HCT116 (cell line): Measurements from ENCODE around the gene TRIM67. TPM values are rescaled to one million over a fixed set of nuclear protein-coding genes. Genes with fewer than 3 reads are reported as not detected.

ENCODE experiments used
- ATAC-seq: fragments of 200-7000 bp; cut with Tn5 transposase; 2 replicates; pipeline ENCODE4 v1.9.1; 2020; ENCODE audit warnings: mild to moderate bottlenecking, moderate library complexity
- BruUV-seq: library from RNA; stranded (reverse); fragments of 400-500 nt; replicated peaks from 2 replicates; lab custom pipeline; 2021; lab: Mats Ljungman, UMichigan
- CTCF ChIA-PET: fragments of 300-600 bp; sonication (Branson Sonifier 250); formaldehyde crosslinking; loops from one replicate; lab custom pipeline; 2021; ENCODE audit warnings: antibody characterized with exemption; lab: Charles Lee
- POLR2A ChIA-PET: fragments of 300-600, 350-600 bp; sonication (Branson Sonifier 250); formaldehyde crosslinking; loops from one replicate; lab custom pipeline; 2021; ENCODE audit warnings: antibody characterized with exemption; lab: Charles Lee
- RAD21 ChIA-PET, 2 experiments: fragments of 300-600 bp; sonication (Branson Sonifier 250); formaldehyde crosslinking; loops; one replicate each; lab custom pipeline; 2023; ENCODE audit warnings: low total read pairs in 2 of 2; ENCODE audit not compliant: uncharacterized antibody in 2 of 2, unreplicated experiment in 2 of 2, low non-redundant PET in 1 of 2; lab: Charles Lee
- DNase-seq: peaks from one replicate; pipeline ENCODE4 v3.0.0-alpha.2; 2010; ENCODE audit warnings: low read depth, low spot score
- H2AFZ ChIP-seq: fragments of 200-600 bp; shearing (Covaris generic), sonication (generic); 2 replicates; pipeline ENCODE4 v1.6.1; 2017; ENCODE audit warnings: low read depth, mixed run types, mixed read lengths, antibody characterized with exemption, low read length; ENCODE audit not compliant: poor library complexity, severe bottlenecking
- H3K27ac ChIP-seq: 2 replicates; pipeline ENCODE4 v1.5.1; 2012; ENCODE audit warnings: low read depth, low read length
- H3K27me3 ChIP-seq: fragments of 200-600 bp; sonication (generic); 2 replicates; pipeline ENCODE4 v1.6.1; 2016; ENCODE audit warnings: mixed run types, low read length, mixed read lengths; ENCODE audit not compliant: insufficient read depth
- H3K36me3 ChIP-seq, 2 experiments: fragments of 200-500 bp in 1 of 2; fragments of 200-600 bp in 1 of 2; sonication (Bioruptor generic) in 1 of 2; sonication (generic) in 1 of 2; 2 replicates each; pipeline versions ENCODE4 v1.5.1 to v1.6.1; 2014 to 2016; ENCODE audit warnings: low read length in 2 of 2, inconsistent platforms in 1 of 2, mixed read lengths in 1 of 2, mixed run types in 1 of 2; ENCODE audit not compliant: insufficient read depth in 2 of 2, control insufficient read depth in 1 of 2
- H3K4me1 ChIP-seq, 2 experiments: fragments of 200-600 bp in 1 of 2; sonication (generic) in 1 of 2; 2 replicates each; pipeline versions ENCODE4 v1.5.1 to v1.6.1; 2012 to 2017; ENCODE audit warnings: low read length in 2 of 2, inconsistent platforms in 1 of 2, mild to moderate bottlenecking in 1 of 2, mixed read lengths in 1 of 2, mixed run types in 1 of 2, moderate library complexity in 1 of 2; ENCODE audit not compliant: insufficient read depth in 2 of 2, control insufficient read depth in 1 of 2
- H3K4me2 ChIP-seq: fragments of 200-600 bp; sonication (generic); 2 replicates; pipeline ENCODE4 v1.6.1; 2017; ENCODE audit warnings: mixed run types, low read length, mixed read lengths
- H3K4me3 ChIP-seq, 2 experiments: fragments of 200-600 bp in 1 of 2; sonication (generic) in 1 of 2; replicated peaks in 1 of 2; 2 replicates each; pipeline ENCODE4 v1.5.1; 2011 to 2016; ENCODE audit warnings: low read length in 2 of 2, control low read depth in 1 of 2, low read depth in 1 of 2, mild to moderate bottlenecking in 1 of 2, mixed read lengths in 1 of 2, mixed run types in 1 of 2
- H3K79me2 ChIP-seq: fragments of 200-600 bp; sonication (generic); 2 replicates; pipeline ENCODE4 v1.6.1; 2017; ENCODE audit warnings: mild to moderate bottlenecking, mixed run types, low read length, moderate library complexity, mixed read lengths; ENCODE audit not compliant: insufficient read depth
- H3K9ac ChIP-seq: fragments of 200-600 bp; sonication (generic); 2 replicates; pipeline ENCODE4 v1.6.1; 2016; ENCODE audit warnings: low read length, mixed read lengths
- H3K9me2 ChIP-seq: fragments of 200-600 bp; sonication (generic), shearing (Covaris generic); 2 replicates; pipeline ENCODE4 v1.6.1; 2017; ENCODE audit warnings: mixed run types, mild to moderate bottlenecking, moderate library complexity; ENCODE audit not compliant: insufficient read depth
- H3K9me3 ChIP-seq, 2 experiments: fragments of 200-500 bp in 1 of 2; fragments of 200-600 bp in 1 of 2; sonication (Bioruptor generic) in 1 of 2; sonication (generic) in 1 of 2; 2 replicates each; pipeline ENCODE4 v1.6.1; 2014 to 2017; ENCODE audit warnings: low read length in 2 of 2, mixed read lengths in 2 of 2, inconsistent platforms in 1 of 2, low read depth in 1 of 2, mild to moderate bottlenecking in 1 of 2, mixed run types in 1 of 2, moderate library complexity in 1 of 2; ENCODE audit not compliant: control insufficient read depth in 1 of 2, insufficient read depth in 1 of 2
- H4K20me1 ChIP-seq: fragments of 200-600 bp; sonication (generic), shearing (Covaris generic); 2 replicates; pipeline ENCODE4 v1.6.1; 2017; ENCODE audit warnings: mixed run types, mild to moderate bottlenecking, moderate library complexity; ENCODE audit not compliant: insufficient read depth
- CEBPB ChIP-seq: IDR thresholded peaks from 2 replicates; pipeline ENCODE4 v1.6.1; 2012; ENCODE audit warnings: low read depth
- ELF1 ChIP-seq: IDR thresholded peaks from 2 replicates; pipeline ENCODE4 v1.6.1; 2012; ENCODE audit warnings: low read depth, borderline replicate concordance
- EZH2phosphoT487 ChIP-seq: fragments of 200-600 bp; IDR thresholded peaks from 2 replicates; pipeline ENCODE4 v1.6.1; 2018; ENCODE audit warnings: antibody characterized with exemption, borderline replicate concordance
- FOSL1 ChIP-seq: IDR thresholded peaks from 2 replicates; pipeline ENCODE4 v1.6.1; 2012; ENCODE audit warnings: low read depth
- JUND ChIP-seq: IDR thresholded peaks from 2 replicates; pipeline ENCODE4 v1.6.1; 2012
- POLR2A ChIP-seq: IDR thresholded peaks from 2 replicates; pipeline ENCODE4 v1.7.0; 2011; ENCODE audit warnings: borderline replicate concordance; ENCODE audit not compliant: insufficient read depth, insufficient read length; ENCODE audit errors: extremely low read depth
- SIN3A ChIP-seq: IDR thresholded peaks from 2 replicates; pipeline ENCODE4 v1.6.1; 2012; ENCODE audit warnings: low read depth
- SRF ChIP-seq: IDR thresholded peaks from 2 replicates; pipeline ENCODE4 v1.6.1; 2012; ENCODE audit warnings: low read depth
- TCF7L2 ChIP-seq: IDR thresholded peaks from 2 replicates; pipeline ENCODE4 v1.7.0; 2011; ENCODE audit warnings: borderline replicate concordance, inconsistent platforms; ENCODE audit not compliant: insufficient read depth, insufficient read length; ENCODE audit errors: extremely low read depth
- ZNF274 ChIP-seq: fragments of 200-500 bp; sonication (Bioruptor generic); IDR thresholded peaks from 2 replicates; pipeline ENCODE4 v1.6.1; 2014; ENCODE audit warnings: mild to moderate bottlenecking, low read depth, low read length, inconsistent platforms
- intact Hi-C: fragments of 100-400 bp; cut with micrococcal nuclease; formaldehyde crosslinking; loops from 2 replicates; pipeline ENCODE4 v1.10.0; 2022
- total RNA-seq: library from RNA; stranded (reverse); gene quantifications from one replicate; pipeline ENCODE4 v1.2.1, GENCODE V29; 2021; ENCODE audit not compliant: unreplicated experiment
- TF ChIP-seq, protein P1 (sequence below), 3 experiments: fragments of 200-600 bp in 1 of 3; sonication (generic) in 1 of 3; IDR thresholded peaks in 2 of 3; conservative IDR thresholded peaks in 1 of 3; 2 replicates each; pipeline ENCODE4 v1.5.1; 2012 to 2017; ENCODE audit warnings: low read depth in 2 of 3, low read length in 2 of 3, antibody characterized with exemption in 1 of 3, borderline replicate concordance in 1 of 3, control low read depth in 1 of 3, mild to moderate bottlenecking in 1 of 3, mixed read lengths in 1 of 3, mixed run types in 1 of 3, moderate library complexity in 1 of 3; ENCODE audit not compliant: insufficient read depth in 1 of 3
- TF ChIP-seq, protein P2 (sequence below): IDR thresholded peaks from 2 replicates; pipeline ENCODE4 v1.6.1; 2012
- TF ChIP-seq, protein P3 (sequence below): IDR thresholded peaks from 2 replicates; pipeline ENCODE4 v1.6.1; 2012
- TF ChIP-seq, protein P4 (sequence below): IDR thresholded peaks from 2 replicates; pipeline ENCODE4 v1.6.1; 2012; ENCODE audit warnings: low read depth

The TRIM67 gene
- total RNA-seq, 1 experiment from 2014 or later: 0.02 TPM

DNA sequence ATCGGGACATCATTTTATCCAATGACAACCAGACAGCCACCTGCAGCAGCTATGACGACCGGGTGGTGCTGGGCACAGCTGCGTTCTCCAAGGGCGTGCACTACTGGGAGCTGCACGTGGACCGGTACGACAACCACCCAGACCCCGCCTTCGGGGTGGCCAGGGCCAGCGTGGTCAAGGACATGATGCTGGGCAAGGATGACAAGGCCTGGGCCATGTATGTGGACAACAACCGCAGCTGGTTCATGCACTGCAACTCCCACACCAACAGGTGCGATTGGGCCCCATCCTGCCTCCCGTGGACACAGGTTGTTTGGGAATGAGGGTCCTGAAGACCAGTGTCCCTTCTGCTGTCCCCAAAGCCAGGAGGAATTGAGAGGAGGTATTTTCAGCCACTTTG is 47.1 kb downstream of the TRIM67 start (continued):
- TF ChIP-seq, protein P1, sequence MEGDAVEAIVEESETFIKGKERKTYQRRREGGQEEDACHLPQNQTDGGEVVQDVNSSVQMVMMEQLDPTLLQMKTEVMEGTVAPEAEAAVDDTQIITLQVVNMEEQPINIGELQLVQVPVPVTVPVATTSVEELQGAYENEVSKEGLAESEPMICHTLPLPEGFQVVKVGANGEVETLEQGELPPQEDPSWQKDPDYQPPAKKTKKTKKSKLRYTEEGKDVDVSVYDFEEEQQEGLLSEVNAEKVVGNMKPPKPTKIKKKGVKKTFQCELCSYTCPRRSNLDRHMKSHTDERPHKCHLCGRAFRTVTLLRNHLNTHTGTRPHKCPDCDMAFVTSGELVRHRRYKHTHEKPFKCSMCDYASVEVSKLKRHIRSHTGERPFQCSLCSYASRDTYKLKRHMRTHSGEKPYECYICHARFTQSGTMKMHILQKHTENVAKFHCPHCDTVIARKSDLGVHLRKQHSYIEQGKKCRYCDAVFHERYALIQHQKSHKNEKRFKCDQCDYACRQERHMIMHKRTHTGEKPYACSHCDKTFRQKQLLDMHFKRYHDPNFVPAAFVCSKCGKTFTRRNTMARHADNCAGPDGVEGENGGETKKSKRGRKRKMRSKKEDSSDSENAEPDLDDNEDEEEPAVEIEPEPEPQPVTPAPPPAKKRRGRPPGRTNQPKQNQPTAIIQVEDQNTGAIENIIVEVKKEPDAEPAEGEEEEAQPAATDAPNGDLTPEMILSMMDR (IDR thresholded peaks at IDR 0.05 in 2 of 3, conservative IDR thresholded peaks at IDR 0.05 in 1 of 3; ENCODE audit: borderline replicate concordance in 1 of 3, insufficient read depth in 1 of 3, low read depth in 2 of 3, low read length in 2 of 3): no peak
- TF ChIP-seq CEBPB (no peak), TCF7L2 (no peak), SIN3A (no peak), ELF1 (no peak), ZNF274 (no peak), FOSL1 (no peak), SRF (no peak), JUND (no peak)
- TF ChIP-seq, protein P2, sequence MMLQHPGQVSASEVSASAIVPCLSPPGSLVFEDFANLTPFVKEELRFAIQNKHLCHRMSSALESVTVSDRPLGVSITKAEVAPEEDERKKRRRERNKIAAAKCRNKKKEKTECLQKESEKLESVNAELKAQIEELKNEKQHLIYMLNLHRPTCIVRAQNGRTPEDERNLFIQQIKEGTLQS: no peak
- TF ChIP-seq, protein P3, sequence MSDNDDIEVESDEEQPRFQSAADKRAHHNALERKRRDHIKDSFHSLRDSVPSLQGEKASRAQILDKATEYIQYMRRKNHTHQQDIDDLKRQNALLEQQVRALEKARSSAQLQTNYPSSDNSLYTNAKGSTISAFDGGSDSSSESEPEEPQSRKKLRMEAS: no peak

DNA sequence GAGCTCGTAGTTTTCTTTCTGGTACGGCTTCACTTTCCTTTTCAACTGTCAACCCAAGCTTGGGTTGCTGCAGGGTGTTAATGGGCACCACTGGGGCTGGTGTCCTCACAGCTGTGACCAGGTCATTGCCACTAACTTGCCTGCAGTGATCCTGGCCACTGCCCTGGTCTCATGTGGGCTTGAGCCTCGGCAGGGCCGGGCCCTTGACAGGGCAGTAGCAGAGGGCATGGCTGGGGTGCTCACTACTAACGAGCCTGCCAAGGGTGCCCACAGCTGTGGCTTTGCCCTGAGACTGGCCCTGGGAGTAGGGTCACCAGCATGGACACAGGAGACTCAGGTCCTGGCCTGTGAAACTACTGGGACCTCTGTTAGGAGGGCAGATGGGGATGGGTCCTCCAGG is 47.7 kb downstream of the TRIM67 start:
- intact Hi-C loops: no loop called here
- no peaks in the 10 kb centered on the region for H3K36me3 ChIP-seq
- no peak overlapping the region for H3K4me3 ChIP-seq
- H3K9me2 ChIP-seq: no peaks in the 10 kb centered on the region
- RAD21 ChIA-PET: no interaction called here
- H3K4me2 ChIP-seq: no peak overlapping the region
- CTCF ChIA-PET: interaction anchor here (1.2 to 2.4 kb wide), 3 partner anchors 118 to 411 kb away, joined by 3 to 7 read pairs (median 7); no protein-coding TSS in a partner anchor
- POLR2A ChIA-PET: no interaction called here
- peaks cover 4% of the 10 kb centered on the region; the same call in 1 of the 2 replicates for H3K27me3 ChIP-seq
- ATAC-seq (no peak), DNase-seq (no peak)
- H3K9me3 ChIP-seq: no peaks in the 10 kb centered on the region
- H3K9ac ChIP-seq: no peak overlapping the region
- H3K4me1 ChIP-seq: peaks cover 4 to 9% of the 10 kb centered on the region in 2 experiments; a peak in 2 of 4 replicates
- no TSS peak for BruUV-seq
- H2AFZ ChIP-seq: no peak overlapping the region
- TF ChIP-seq SRF: no peak
- TF ChIP-seq POLR2A: no peak
- TF ChIP-seq, protein P4, sequence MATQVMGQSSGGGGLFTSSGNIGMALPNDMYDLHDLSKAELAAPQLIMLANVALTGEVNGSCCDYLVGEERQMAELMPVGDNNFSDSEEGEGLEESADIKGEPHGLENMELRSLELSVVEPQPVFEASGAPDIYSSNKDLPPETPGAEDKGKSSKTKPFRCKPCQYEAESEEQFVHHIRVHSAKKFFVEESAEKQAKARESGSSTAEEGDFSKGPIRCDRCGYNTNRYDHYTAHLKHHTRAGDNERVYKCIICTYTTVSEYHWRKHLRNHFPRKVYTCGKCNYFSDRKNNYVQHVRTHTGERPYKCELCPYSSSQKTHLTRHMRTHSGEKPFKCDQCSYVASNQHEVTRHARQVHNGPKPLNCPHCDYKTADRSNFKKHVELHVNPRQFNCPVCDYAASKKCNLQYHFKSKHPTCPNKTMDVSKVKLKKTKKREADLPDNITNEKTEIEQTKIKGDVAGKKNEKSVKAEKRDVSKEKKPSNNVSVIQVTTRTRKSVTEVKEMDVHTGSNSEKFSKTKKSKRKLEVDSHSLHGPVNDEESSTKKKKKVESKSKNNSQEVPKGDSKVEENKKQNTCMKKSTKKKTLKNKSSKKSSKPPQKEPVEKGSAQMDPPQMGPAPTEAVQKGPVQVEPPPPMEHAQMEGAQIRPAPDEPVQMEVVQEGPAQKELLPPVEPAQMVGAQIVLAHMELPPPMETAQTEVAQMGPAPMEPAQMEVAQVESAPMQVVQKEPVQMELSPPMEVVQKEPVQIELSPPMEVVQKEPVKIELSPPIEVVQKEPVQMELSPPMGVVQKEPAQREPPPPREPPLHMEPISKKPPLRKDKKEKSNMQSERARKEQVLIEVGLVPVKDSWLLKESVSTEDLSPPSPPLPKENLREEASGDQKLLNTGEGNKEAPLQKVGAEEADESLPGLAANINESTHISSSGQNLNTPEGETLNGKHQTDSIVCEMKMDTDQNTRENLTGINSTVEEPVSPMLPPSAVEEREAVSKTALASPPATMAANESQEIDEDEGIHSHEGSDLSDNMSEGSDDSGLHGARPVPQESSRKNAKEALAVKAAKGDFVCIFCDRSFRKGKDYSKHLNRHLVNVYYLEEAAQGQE: no peak
- no peak for TF ChIP-seq ZNF274
- TF ChIP-seq EZH2phosphoT487: no peak
- no peak for TF ChIP-seq FOSL1
- no peaks in the 10 kb centered on the region for H4K20me1 ChIP-seq
- no peaks in the 10 kb centered on the region for H3K79me2 ChIP-seq
- H3K27ac ChIP-seq: no peak overlapping the region
